NCI-H2171 treated with DMSO at 0.1 percent for 48 hours (cell line): Measurements from ENCODE around the gene CAPN7.
"Not testable (repeated sequence)": the region's sequence is repeated elsewhere in the genome, so short reads cannot be mapped to it uniquely, and the experiment has no call there.

Experiments used
- DNase-seq: peaks from one replicate; lab custom pipeline; 2025; lab: John Stamatoyannopoulos, UW

The CAPN7 gene

DNA sequence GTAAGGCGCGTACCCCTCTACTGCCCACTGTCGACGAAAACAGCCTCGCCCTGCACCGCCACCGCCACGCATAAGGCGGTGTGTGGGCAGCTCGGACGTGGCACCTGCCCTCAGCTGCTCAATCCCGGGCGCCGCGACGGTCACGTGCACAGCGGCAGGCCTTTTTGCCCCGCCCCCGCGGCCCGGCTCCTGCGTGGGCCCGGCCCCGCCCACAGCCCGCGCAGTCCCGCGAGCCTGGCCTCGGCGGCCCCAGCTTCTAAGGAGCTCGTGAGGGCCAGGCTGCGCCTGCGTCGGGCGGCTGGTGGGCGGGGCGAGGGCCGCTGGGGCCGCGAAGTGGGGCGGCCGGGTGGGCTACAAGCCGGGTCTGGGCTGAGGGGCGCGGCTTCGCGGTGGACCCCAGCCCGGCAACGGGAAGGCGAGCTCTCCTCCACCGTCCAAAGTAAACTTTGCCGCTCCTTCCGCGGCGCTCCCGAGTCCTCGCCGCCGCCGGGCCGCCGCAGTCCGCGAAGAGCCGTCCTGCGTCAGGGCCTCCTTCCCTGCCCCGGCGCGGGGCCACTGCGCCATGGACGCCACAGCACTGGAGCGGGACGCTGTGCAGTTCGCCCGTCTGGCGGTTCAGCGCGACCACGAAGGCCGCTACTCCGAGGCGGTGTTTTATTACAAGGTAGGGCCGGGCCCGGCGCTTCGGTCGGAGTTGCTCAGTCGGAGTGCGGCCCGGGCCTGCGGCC lies at the start of gene CAPN7:
CAPN7 (plus strand) TSS at position 313 of the 728 bp plus-strand sequence; CDS start at position 563, 250 bp downstream.
- DNase-seq: no peak

DNA sequence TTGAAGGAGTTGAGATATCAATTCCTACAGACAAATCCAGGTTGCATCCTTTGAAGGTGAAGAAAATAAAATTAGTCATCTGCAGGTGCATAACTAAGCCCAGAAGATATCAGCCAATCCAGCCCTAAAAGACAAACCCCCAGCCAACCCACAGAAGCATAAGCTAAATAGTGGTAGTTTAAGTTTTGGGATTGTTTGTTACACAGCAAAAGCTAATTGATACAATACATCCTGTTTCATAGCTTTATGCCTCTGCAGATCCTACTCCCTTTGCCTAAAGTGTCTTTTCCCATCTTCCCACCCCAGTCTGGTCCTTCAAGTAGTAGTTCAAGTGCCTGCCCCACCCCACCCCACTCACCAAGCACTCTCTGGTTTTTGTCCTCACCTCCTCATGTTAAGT lies 48.6 kb upstream of the CAPN7 start:
- no peak for DNase-seq

DNA sequence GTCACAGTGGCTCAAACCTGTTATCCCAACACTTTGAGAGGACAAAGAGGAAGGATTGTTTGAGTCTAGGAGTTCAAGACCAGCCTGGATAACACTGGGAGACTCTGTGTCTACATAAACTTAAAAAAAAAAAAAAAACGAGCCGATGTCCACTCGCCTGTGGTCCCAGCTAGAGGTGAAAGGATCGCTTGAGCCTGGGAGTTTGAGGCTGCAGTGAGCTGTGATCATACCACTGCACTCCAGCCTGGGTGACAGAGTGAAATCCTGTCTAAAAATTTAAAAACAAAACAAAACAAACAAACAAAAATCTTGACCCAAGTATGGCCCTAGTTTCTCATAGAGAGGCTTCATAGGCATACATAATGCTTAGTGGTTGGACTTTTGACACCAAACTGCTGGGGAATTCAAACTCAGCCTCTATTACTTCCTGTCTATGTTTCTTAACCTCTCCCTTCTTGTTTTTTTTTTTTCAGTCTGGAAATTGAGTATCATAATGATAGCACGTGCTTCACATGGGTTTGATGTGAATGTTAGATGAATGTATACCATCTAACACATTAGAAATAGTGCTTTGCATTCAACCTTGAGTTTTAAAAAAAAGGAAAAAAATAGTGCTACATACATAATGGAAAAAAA lies 46.4 kb upstream of the CAPN7 start:
- no peak for DNase-seq

DNA sequence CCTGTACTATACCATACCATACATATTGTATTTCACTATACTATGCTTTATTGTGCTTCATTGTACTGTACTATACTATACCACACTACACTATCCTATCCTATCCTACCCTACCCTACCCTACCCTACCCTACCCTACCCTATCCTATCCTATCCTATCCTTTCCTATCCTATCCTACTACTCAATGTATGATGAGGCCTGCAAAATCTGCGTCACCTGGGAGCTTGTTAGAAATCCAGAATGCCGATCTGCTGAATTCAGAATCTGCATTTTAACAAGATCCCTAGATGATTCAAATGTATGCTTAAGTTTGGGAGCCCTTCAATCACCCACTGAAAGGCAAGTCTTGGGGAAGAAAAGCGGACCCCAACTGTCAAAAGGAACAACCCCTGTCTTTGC lies 45.4 kb upstream of the CAPN7 start:
- DNase-seq: no peak

DNA sequence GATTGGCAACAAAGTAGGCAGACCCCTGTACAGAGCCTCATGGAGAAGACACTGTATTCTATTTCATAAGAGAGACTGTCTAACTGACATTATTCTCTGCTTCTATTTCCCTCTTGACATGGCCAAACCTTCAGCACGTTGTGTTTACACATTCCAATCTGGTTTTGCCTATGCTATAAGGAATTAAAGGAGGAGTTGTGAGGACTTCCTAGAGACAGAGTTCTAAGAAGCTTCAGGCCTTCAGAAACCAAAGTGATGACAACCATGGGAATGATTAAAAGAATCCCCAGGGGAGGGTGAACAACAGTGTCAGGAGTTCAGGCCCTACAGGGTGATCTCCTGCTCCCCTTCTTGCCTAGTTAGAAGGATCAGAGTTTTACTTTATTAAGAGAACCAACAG lies 44.9 kb upstream of the CAPN7 start:
- DNase-seq: no peak

DNA sequence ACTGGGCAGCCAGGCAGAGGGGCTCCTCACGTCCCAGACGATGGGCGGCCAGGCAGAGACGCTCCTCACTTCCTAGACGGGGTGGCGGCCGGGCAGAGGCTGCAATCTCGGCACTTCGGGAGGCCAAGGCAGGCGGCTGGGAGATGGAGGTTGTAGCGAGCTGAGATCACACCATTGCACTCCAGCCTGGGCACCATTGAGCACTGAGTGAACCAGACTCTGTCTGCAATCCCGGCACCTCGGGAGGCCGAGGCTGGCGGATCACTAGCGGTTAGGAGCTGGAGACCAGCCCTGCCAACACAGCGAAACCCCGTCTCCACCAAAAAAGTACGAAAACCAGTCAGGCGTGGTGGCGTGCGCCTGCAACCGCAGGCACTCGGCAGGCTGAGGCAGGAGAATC lies 42.4 kb upstream of the CAPN7 start:
- not testable (repeated sequence) for DNase-seq

DNA sequence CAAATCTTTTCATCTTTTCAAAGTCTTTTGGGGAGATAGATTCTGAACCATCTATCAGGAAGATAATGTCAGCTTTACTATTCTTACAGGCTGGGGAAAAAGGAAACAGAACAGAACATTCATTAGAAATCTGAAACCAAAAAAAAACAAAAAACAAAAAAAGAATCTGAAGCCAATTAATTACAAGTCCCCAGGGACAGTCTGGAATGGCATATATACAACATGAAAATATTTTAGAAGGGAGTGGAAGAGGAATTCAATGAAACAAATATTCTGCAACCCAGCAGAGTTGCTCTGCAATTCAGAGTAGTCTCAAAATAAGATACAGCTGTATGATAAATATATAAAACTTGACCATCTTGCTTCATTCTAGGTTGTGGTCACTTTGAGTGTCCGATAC lies 41.7 kb upstream of the CAPN7 start:
- DNase-seq: no peak

DNA sequence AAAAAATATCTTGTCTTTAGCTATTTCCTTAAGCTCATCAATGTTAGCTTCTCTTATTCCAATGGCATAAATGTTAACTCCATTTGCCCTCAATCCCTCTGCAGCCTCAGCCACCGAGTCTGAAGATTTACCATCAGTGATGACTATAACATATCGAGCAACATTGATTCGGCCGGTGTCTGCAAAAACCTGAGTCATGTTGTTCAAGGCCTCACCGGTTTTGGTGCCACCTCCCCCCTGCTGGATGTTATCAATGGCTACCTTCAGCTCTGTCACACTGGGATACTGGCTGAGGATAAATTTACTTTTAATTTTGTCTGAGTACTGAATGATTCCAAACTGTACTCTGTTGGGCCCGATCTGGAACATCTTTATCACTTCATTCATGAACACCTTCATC lies 41.0 kb upstream of the CAPN7 start:
- no peak for DNase-seq

DNA sequence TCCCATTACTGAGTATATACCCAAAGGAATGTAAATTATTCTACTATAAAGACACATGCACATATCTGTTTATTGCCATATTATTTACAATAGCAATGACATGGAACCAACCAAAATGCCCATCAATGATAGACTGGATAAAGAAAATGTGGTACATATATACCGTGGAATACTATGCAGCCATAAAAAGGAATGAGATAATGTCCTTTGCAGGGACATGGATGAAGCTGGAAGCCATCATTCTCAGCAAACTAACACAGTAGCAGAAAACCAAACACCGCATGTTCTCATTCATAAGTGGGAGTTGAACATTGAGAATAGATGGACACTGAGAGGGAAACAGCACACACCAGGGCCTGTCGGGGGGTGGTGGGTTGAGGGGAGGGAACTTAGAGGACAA lies 39.7 kb upstream of the CAPN7 start:
- DNase-seq: not testable (repeated sequence)

DNA sequence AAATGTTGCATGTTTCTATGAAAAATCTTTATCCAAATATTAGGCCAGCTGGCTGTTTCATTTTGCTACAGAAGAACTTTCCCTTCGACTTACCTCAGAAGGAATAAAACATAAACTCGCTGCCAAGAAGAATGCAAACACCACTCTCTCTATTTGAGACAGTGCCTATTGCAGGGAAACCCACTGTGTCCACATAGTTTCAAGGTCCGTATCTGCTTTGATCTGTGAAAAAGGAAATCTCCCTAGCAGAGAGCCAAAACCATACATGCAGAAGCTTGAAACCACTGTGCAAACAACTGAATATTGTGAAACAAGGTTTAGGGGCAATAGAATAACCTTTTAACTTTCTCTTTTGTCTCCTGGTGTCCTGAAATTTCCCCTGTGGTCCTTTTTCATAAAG lies 35.0 kb upstream of the CAPN7 start:
- no peak for DNase-seq

DNA sequence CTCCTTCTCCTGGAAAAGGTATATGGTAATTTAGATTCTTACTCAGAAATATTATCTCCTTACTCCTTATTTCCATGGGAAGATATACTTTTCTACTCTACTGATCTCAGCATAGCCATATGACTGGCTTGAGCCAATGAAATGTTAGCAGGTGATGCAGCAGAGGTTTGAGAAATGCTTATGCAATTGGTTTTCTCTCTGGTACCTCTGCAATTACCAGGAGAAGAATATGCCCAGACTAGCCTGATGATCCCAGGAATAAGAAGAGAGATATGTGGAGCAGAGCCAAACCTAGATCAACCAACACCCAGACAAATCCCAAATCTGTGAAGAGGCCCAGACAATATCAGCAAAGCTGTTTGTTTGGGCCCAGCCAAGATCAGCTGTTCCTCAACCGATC lies 33.2 kb upstream of the CAPN7 start:
- no peak for DNase-seq

DNA sequence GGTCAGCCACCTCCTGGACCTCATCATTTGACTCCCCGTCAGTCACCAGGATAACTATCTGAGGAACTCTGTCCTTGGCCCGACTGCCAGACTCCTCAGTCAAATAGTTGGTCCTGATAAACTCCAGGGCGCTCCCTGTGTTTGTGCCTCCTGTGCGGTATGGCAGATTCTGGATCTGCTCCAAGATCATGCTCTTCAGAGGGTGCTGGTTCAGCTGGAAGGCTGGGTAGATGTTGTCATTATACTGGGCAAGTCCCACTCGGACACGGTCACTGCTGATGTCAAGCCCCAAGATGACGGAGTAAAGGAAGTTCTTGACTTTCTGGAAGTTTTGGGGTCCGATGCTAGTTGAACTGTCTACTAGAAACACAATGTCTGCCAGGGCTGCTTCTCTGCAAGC lies 31.1 kb upstream of the CAPN7 start:
- no peak for DNase-seq

DNA sequence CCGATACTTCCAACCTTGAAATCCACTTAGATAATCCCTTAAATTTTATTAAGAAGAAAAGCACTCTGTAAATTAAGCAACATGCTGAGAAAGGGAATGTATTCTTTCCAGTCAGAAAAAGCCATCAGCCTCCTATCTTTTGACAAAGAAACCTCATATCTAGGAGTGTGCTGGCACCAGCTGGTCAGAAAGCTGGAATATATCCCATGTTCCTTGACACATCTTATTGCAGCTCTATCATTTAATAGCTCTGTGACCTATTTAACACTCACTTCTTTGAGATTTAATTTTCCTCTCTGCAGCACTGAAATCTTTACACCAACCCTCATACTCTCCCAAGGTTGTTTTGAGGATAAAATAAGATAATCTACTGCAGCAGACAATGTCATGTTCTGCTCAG lies 30.4 kb upstream of the CAPN7 start:
- no peak for DNase-seq

DNA sequence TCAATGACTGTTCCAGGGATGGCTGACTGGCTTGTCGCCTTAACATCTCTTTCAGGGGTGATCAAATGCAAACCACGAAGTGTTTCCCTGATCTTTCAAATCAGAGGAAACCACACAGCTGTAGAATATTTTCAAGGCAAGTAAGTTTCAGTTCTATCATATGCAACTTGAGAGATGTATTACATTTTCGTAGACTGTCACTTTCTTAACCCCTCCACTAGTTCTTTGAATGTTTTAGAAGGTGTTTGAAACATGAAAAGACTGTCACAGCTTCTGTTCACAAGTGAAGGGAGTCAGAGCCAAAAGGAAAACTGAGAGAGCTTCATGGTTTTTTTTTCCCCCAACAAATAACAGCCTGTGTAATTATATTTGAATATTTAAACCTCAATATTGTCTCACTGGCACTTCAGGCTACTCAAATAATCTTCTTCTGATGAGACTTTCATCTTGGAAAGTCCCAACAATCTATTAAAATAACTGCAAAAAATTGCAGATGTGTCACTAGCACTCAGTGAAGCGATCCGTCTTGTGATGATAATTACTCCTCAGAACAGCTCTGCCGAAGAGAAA lies 25.9 kb upstream of the CAPN7 start:
- DNase-seq: no peak

DNA sequence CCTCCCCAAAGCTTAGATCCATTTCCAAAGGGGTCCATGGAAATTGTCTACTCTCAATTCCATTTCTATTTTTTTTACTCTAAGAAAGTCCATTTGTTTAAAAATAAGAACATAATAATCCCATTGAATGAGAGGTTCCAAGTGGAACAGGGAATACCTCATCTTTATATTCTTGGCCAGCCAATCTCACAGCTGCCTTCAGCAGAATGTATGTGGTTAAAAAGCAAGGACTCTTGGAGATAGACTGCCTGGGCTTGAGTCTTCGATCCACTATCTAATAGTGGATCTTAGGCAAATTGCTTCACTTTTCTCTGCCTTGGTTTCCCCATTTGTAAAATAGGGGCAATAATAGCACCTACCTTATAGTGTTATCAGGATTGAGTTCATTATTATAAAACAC lies 24.5 kb upstream of the CAPN7 start:
- DNase-seq: no peak

DNA sequence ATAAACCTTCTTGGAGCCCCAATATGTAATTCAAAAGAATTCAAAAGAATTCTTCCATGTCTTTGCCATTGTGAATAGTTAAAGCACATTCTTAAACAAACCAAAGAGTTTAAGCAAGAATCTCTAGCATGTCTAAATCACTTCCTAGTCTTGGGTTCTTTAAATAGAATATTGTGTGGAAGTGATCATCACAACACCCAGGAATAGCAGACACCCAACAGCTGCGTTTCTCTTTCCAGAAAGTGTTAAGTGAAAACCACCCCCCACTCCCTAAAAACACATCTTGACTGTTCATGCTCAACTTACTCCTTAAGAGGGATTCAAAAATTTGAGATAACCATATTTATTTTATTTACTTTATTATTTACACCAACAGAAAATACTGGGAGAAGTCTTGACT lies 24.1 kb upstream of the CAPN7 start:
- DNase-seq: no peak

DNA sequence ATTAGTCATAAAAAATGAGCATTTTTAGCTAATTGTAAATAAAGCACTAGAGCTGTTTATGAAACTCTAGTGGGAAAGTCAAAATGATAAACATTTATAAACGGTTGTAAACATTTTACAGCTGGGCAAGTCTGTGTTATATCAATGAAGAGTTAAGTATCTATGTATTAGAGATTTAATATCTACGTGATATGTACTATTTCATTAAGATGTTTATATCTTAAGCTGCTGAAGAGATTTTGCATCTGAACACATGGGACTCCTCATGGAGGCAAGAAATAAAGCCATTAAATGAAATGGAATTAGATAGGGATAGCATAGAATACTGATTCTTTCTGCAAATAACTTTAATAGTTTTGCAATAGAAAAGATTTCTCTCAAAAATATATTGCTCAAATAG lies 23.0 kb upstream of the CAPN7 start:
- DNase-seq: no peak

DNA sequence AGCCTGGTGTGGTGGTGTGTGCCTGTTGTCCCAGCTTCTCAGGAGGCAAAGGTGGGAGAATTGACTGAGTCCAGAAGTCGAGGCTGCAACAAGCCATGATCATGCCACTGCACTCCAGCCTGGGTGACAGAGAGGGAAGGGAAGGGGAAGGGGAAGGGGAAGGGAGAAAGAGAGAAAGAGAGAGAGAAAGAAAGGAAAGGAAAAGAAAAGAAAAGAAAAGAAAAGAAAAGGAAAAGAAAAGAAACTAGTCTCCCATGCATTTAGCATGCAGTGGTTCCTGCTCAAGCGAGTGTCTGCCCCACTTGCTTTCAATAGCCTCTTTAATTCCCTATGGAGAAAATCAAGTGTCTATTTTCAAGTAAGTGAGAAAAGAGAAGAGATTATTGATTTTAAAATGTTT lies 20.6 kb upstream of the CAPN7 start:
- DNase-seq: no peak

DNA sequence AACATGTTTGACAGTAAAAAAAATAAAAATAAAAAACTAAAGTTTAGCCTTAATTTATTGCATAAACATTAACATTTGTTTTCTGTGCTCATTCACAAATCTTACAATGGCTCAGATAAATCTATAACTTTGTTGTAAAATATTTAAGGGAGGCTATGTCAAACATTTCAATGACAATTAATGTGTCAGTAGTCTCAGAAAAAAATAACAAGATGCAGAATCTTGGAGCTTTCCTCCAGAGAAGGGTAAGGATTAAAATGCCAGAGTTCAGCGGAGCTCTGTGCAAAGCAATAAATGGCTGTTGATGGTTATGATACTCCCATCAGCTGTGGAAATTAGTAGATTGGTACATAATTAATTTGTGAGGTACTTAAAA lies 20.0 kb upstream of the CAPN7 start:
- no peak for DNase-seq

DNA sequence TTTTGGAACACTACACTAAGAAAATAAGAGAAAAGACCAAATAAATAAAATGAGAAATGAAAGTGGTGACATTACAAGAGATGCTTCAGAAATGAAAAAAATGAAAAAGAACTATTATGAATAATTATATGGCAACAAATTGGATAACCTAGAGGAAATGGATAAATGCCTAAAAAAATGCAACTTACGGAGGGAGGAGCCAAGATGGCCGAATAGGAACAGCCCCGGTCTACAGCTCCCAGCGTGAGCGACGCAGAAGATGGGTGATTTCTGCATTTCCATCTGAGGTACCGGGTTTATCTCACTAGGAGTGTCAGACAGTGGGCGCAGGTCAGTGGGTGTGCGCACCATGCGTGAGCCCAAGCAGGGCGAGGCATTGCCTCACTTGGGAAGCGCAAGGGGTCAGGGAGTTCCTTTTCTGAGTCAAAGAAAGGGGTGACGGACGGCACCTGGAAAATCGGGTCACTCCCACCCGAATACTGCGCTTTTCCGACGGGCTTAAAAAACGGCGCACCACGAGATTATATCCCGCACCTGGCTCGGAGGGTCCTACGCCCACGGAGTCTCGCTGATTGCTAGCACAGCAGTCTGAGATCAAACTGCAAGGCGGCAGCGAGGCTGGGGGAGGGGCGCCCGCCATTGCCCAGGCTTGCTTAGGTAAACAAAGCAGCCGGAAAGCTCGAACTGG lies 19.4 kb upstream of the CAPN7 start:
- DNase-seq: not testable (repeated sequence)

DNA sequence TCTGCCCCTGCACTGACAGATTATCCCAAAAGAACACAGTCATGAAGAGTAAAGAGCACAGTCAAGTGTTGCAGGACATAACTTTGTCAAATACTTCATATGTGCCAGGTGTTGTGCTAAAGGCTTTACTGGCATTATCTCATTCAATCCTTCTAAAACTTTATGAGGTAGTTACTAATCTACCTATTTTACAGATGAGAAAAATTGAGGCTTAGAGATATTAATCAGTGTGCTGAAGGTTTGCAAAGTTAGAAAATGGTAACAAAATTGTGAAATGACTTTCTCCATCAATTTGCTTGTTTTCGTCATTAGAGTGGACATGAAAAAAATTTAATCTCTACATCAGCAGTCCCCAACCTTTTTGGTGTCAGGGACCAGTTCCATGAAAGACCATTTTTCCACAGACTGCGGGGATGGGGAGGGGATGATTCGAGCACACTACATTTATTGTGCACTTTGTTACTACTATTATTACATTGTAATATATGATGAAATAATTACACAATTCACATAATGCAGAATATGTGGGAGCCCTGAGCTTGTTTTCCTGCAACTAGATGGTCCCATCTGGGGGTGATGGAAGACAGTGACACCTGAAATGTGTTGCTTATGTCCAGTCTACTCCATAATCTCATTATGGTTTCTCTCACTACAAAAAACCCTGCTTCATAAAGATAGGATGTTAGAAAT lies 8.6 kb upstream of the CAPN7 start:
- no peak for DNase-seq

DNA sequence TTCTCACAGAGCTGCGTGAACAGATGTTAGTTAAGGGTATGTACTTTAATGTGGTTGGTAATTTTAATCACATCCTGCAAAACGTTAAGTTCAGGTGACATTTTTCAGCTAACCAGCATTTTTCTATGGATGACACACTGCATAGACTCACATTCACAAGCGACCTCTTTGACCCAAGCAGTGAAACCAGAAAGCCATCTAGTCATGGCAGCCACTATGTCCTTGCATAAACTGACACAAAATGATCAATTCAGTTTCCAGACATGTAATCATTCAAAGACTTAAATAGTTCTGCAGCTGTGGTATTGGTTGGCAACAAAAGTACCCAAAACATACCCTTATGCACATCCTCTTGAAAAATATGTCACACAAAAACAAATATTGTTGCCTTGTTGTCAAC lies 7.4 kb upstream of the CAPN7 start:
- no peak for DNase-seq
